Stomach (tissue), 4 donors: ENCODE measurements around the gene TP63.

Experiments used
- CTCF ChIP-seq, 7 experiments: fragments of 450-650 bp in 4 of 7; fragments of 200-600 bp in 3 of 7; sonication (generic) in 3 of 7; IDR thresholded peaks; one replicate each; pipeline ENCODE4 v1.5.1; 2016 to 2019; ENCODE audit warnings: antibody characterized with exemption in 7 of 7, control low read depth in 2 of 7, mild to moderate bottlenecking in 1 of 7
- EP300 ChIP-seq: sonication (generic); formaldehyde crosslinking; IDR thresholded peaks from one replicate; pipeline ENCODE4 v1.6.1; 2017; ENCODE audit warnings: antibody characterized with exemption
- POLR2A ChIP-seq, 4 donors: fragments of 450-650 bp; IDR thresholded peaks; one replicate each; pipeline ENCODE4 v1.6.1; 2016; ENCODE audit warnings: antibody characterized with exemption in 4 of 4, control low read depth in 2 of 4, mild to moderate bottlenecking in 1 of 4, moderate library complexity in 1 of 4
- POLR2AphosphoS5 ChIP-seq, 3 donors: sonication (generic); formaldehyde crosslinking; IDR thresholded peaks; one replicate each; pipeline ENCODE4 v1.6.1; 2016; ENCODE audit warnings: antibody characterized with exemption in 3 of 3

GRCh38 chr3:189727158-189727557, 96.0 kb downstream of the TP63 start:
- TF ChIP-seq CTCF (IDR thresholded peaks at IDR 0.05), result no peak
- TF ChIP-seq POLR2A (IDR thresholded peaks at IDR 0.05), result no peak
- TF ChIP-seq EP300, result no peak
- TF ChIP-seq POLR2AphosphoS5 (IDR thresholded peaks at IDR 0.05), result no peak
